Keratinocyte (primary cell): ENCODE results near the gene KCNJ6.

Experiments used
- EZH2 ChIP-seq: IDR thresholded peaks from one replicate; pipeline ENCODE4 v1.6.1; 2012; ENCODE audit warnings: inconsistent platforms, mild to moderate bottlenecking, low read length, moderate library complexity
- TF ChIP-seq, protein P1 (sequence below), 3 experiments: IDR thresholded peaks in 1 of 3; conservative IDR thresholded peaks in 1 of 3; optimal IDR thresholded peaks in 1 of 3; 2 replicates in 2 of 3; 3 replicates in 1 of 3; pipeline versions ENCODE3 to v1.5.1; 2011; ENCODE audit warnings: low read length in 3 of 3, mild to moderate bottlenecking in 3 of 3, moderate library complexity in 2 of 3, control low read depth in 1 of 3, inconsistent platforms in 1 of 3; ENCODE audit not compliant: insufficient read depth in 2 of 3; ENCODE audit errors: extremely low read depth in 1 of 3

GRCh38 chr21:37644636-37645035 is 271.6 kb downstream of the KCNJ6 start:
- TF ChIP-seq, protein P1, sequence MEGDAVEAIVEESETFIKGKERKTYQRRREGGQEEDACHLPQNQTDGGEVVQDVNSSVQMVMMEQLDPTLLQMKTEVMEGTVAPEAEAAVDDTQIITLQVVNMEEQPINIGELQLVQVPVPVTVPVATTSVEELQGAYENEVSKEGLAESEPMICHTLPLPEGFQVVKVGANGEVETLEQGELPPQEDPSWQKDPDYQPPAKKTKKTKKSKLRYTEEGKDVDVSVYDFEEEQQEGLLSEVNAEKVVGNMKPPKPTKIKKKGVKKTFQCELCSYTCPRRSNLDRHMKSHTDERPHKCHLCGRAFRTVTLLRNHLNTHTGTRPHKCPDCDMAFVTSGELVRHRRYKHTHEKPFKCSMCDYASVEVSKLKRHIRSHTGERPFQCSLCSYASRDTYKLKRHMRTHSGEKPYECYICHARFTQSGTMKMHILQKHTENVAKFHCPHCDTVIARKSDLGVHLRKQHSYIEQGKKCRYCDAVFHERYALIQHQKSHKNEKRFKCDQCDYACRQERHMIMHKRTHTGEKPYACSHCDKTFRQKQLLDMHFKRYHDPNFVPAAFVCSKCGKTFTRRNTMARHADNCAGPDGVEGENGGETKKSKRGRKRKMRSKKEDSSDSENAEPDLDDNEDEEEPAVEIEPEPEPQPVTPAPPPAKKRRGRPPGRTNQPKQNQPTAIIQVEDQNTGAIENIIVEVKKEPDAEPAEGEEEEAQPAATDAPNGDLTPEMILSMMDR (optimal IDR thresholded peaks at IDR 0.05 in 1 of 3, IDR thresholded peaks at IDR 0.05 in 1 of 3, conservative IDR thresholded peaks at IDR 0.05 in 1 of 3; ENCODE audit: extremely low read depth in 1 of 3, insufficient read depth in 2 of 3, low read length in 3 of 3): no peak
- TF ChIP-seq EZH2: no peak
